NCI-H82 treated with DMSO at 0.1 percent for 48 hours (cell line): Measurements from ENCODE around the gene CLBA1.

Source experiments
- DNase-seq: peaks from one replicate; lab custom pipeline; 2025; ENCODE audit not compliant: unreplicated experiment; lab: John Stamatoyannopoulos, UW

The CLBA1 gene

GRCh38 chr14:105043641-105044040, 58.1 kb downstream of the CLBA1 start:
- DNase-seq, result no peak
